Measurements from ENCODE around the gene COL6A1.

COL6A1 gene

GRCh38 chr21:45952974-45953373, 28.6 kb upstream of the COL6A1 start:
- Histone ChIP-seq H3K4me2 (ENCODE audit: low read length) (no peak overlapping the region), H3K27me3 (ENCODE audit: control insufficient read depth, insufficient read depth, low read length) (no peaks in the 10 kb centered on the region), H3K4me3 (ENCODE audit: low read depth, low read length) (no peak overlapping the region), H3K9ac (no peak overlapping the region), H3K4me1 (no peaks in the 10 kb centered on the region), H2AFZ (no peak overlapping the region), H3K27ac (no peak overlapping the region), H3K9me3 (ENCODE audit: control insufficient read depth, low read length) (no peaks in the 10 kb centered on the region), H3K79me2 (no peaks in the 10 kb centered on the region), H3K36me3 (ENCODE audit: control insufficient read depth, insufficient read depth, low read length) (no peaks in the 10 kb centered on the region)
- TF ChIP-seq CTCF (IDR thresholded peaks at IDR 0.05): no peak

GRCh38 chr21:45954261-45954660, 27.3 kb upstream of the COL6A1 start:
- Histone ChIP-seq H3K4me3 (ENCODE audit: low read depth, low read length) (no peak overlapping the region), H3K4me2 (ENCODE audit: low read length) (no peak overlapping the region), H2AFZ (no peak overlapping the region), H3K9ac (no peak overlapping the region), H3K27ac (no peak overlapping the region), H3K4me1 (no peaks in the 10 kb centered on the region), H3K79me2 (no peaks in the 10 kb centered on the region), H3K9me3 (ENCODE audit: control insufficient read depth, low read length) (no peaks in the 10 kb centered on the region), H3K27me3 (ENCODE audit: control insufficient read depth, insufficient read depth, low read length) (no peaks in the 10 kb centered on the region), H3K36me3 (ENCODE audit: control insufficient read depth, insufficient read depth, low read length) (no peaks in the 10 kb centered on the region)
- TF ChIP-seq CTCF (IDR thresholded peaks at IDR 0.05): no peak

- Histone ChIP-seq H3K4me1 (no peaks in the 10 kb centered on the region), H3K27me3 (ENCODE audit: control insufficient read depth, insufficient read depth, low read length) (no peaks in the 10 kb centered on the region), H3K4me3 (ENCODE audit: low read depth, low read length) (no peak overlapping the region), H3K9ac (no peak overlapping the region), H3K36me3 (ENCODE audit: control insufficient read depth, insufficient read depth, low read length) (no peaks in the 10 kb centered on the region), H3K9me3 (ENCODE audit: control insufficient read depth, low read length) (no peaks in the 10 kb centered on the region), H2AFZ (no peak overlapping the region), H3K4me2 (ENCODE audit: low read length) (no peak overlapping the region), H3K79me2 (no peaks in the 10 kb centered on the region), H3K27ac (no peak overlapping the region)
- no peak for TF ChIP-seq CTCF (IDR thresholded peaks at IDR 0.05)
Observed at GRCh38 chr21:45954921-45955320, 26.6 kb upstream of the COL6A1 start.

GRCh38 chr21:45957551-45957950, 24.0 kb upstream of the COL6A1 start:
- no peaks in the 10 kb centered on the region for H3K9me3 ChIP-seq (ENCODE audit: control insufficient read depth, low read length)
- no peaks in the 10 kb centered on the region for H3K79me2 ChIP-seq
- no peak overlapping the region for H3K27ac ChIP-seq
- no peak overlapping the region for H2AFZ ChIP-seq
- no peak overlapping the region for H3K4me2 ChIP-seq (ENCODE audit: low read length)
- TF ChIP-seq CTCF (IDR thresholded peaks at IDR 0.05): no peak
- no peaks in the 10 kb centered on the region for H3K27me3 ChIP-seq (ENCODE audit: control insufficient read depth, insufficient read depth, low read length)
- H3K36me3 ChIP-seq (ENCODE audit: control insufficient read depth, insufficient read depth, low read length): no peaks in the 10 kb centered on the region
- no peaks in the 10 kb centered on the region for H3K4me1 ChIP-seq
- H3K9ac ChIP-seq: no peak overlapping the region
- no peak overlapping the region for H3K4me3 ChIP-seq (ENCODE audit: low read depth, low read length)

- H3K9ac ChIP-seq: no peak overlapping the region
- no peak overlapping the region for H3K4me2 ChIP-seq (ENCODE audit: low read length)
- no peaks in the 10 kb centered on the region for H3K9me3 ChIP-seq (ENCODE audit: control insufficient read depth, low read length)
- H3K79me2 ChIP-seq: no peaks in the 10 kb centered on the region
- TF ChIP-seq CTCF (IDR thresholded peaks at IDR 0.05): no peak
- no peaks in the 10 kb centered on the region for H3K27me3 ChIP-seq (ENCODE audit: control insufficient read depth, insufficient read depth, low read length)
- no peaks in the 10 kb centered on the region for H3K4me1 ChIP-seq
- no peaks in the 10 kb centered on the region for H3K36me3 ChIP-seq (ENCODE audit: control insufficient read depth, insufficient read depth, low read length)
- no peak overlapping the region for H3K27ac ChIP-seq
- H3K4me3 ChIP-seq (ENCODE audit: low read depth, low read length): no peak overlapping the region
- H2AFZ ChIP-seq: no peak overlapping the region
Observed at GRCh38 chr21:45957981-45958600, 23.5 kb upstream of the COL6A1 start.
